HCT116 (cell line): ENCODE data around the gene FGD3. TPM values are rescaled to one million over a fixed set of nuclear protein-coding genes. Genes with fewer than 3 reads are reported as not detected.

Experiments
- ATAC-seq: fragments of 200-7000 bp; cut with Tn5 transposase; 2 replicates; pipeline ENCODE4 v1.9.1; 2020; ENCODE audit warnings: mild to moderate bottlenecking, moderate library complexity
- BruUV-seq: library from RNA; stranded (reverse); fragments of 400-500 nt; replicated peaks from 2 replicates; lab custom pipeline; 2021; lab: Mats Ljungman, UMichigan
- CTCF ChIA-PET: fragments of 300-600 bp; sonication (Branson Sonifier 250); formaldehyde crosslinking; loops from one replicate; lab custom pipeline; 2021; ENCODE audit warnings: antibody characterized with exemption; lab: Charles Lee
- POLR2A ChIA-PET: fragments of 300-600, 350-600 bp; sonication (Branson Sonifier 250); formaldehyde crosslinking; loops from one replicate; lab custom pipeline; 2021; ENCODE audit warnings: antibody characterized with exemption; lab: Charles Lee
- RAD21 ChIA-PET, 2 experiments: fragments of 300-600 bp; sonication (Branson Sonifier 250); formaldehyde crosslinking; loops; one replicate each; lab custom pipeline; 2023; ENCODE audit warnings: low total read pairs in 2 of 2; ENCODE audit not compliant: uncharacterized antibody in 2 of 2, unreplicated experiment in 2 of 2, low non-redundant PET in 1 of 2; lab: Charles Lee
- DNase-seq: peaks from one replicate; pipeline ENCODE4 v3.0.0-alpha.2; 2010; ENCODE audit warnings: low read depth, low spot score
- H2AFZ ChIP-seq: fragments of 200-600 bp; shearing (Covaris generic), sonication (generic); 2 replicates; pipeline ENCODE4 v1.6.1; 2017; ENCODE audit warnings: low read depth, mixed run types, mixed read lengths, antibody characterized with exemption, low read length; ENCODE audit not compliant: poor library complexity, severe bottlenecking
- H3K27ac ChIP-seq: 2 replicates; pipeline ENCODE4 v1.5.1; 2012; ENCODE audit warnings: low read depth, low read length
- H3K27me3 ChIP-seq: fragments of 200-600 bp; sonication (generic); 2 replicates; pipeline ENCODE4 v1.6.1; 2016; ENCODE audit warnings: mixed run types, low read length, mixed read lengths; ENCODE audit not compliant: insufficient read depth
- H3K36me3 ChIP-seq, 2 experiments: fragments of 200-500 bp in 1 of 2; fragments of 200-600 bp in 1 of 2; sonication (Bioruptor generic) in 1 of 2; sonication (generic) in 1 of 2; 2 replicates each; pipeline versions ENCODE4 v1.5.1 to v1.6.1; 2014 to 2016; ENCODE audit warnings: low read length in 2 of 2, inconsistent platforms in 1 of 2, mixed read lengths in 1 of 2, mixed run types in 1 of 2; ENCODE audit not compliant: insufficient read depth in 2 of 2, control insufficient read depth in 1 of 2
- H3K4me1 ChIP-seq, 2 experiments: fragments of 200-600 bp in 1 of 2; sonication (generic) in 1 of 2; 2 replicates each; pipeline versions ENCODE4 v1.5.1 to v1.6.1; 2012 to 2017; ENCODE audit warnings: low read length in 2 of 2, inconsistent platforms in 1 of 2, mild to moderate bottlenecking in 1 of 2, mixed read lengths in 1 of 2, mixed run types in 1 of 2, moderate library complexity in 1 of 2; ENCODE audit not compliant: insufficient read depth in 2 of 2, control insufficient read depth in 1 of 2
- H3K4me2 ChIP-seq: fragments of 200-600 bp; sonication (generic); 2 replicates; pipeline ENCODE4 v1.6.1; 2017; ENCODE audit warnings: mixed run types, low read length, mixed read lengths
- H3K4me3 ChIP-seq, 2 experiments: fragments of 200-600 bp in 1 of 2; sonication (generic) in 1 of 2; replicated peaks in 1 of 2; 2 replicates each; pipeline ENCODE4 v1.5.1; 2011 to 2016; ENCODE audit warnings: low read length in 2 of 2, control low read depth in 1 of 2, low read depth in 1 of 2, mild to moderate bottlenecking in 1 of 2, mixed read lengths in 1 of 2, mixed run types in 1 of 2
- H3K79me2 ChIP-seq: fragments of 200-600 bp; sonication (generic); 2 replicates; pipeline ENCODE4 v1.6.1; 2017; ENCODE audit warnings: mild to moderate bottlenecking, mixed run types, low read length, moderate library complexity, mixed read lengths; ENCODE audit not compliant: insufficient read depth
- H3K9ac ChIP-seq: fragments of 200-600 bp; sonication (generic); 2 replicates; pipeline ENCODE4 v1.6.1; 2016; ENCODE audit warnings: low read length, mixed read lengths
- H3K9me2 ChIP-seq: fragments of 200-600 bp; sonication (generic), shearing (Covaris generic); 2 replicates; pipeline ENCODE4 v1.6.1; 2017; ENCODE audit warnings: mixed run types, mild to moderate bottlenecking, moderate library complexity; ENCODE audit not compliant: insufficient read depth
- H3K9me3 ChIP-seq, 2 experiments: fragments of 200-500 bp in 1 of 2; fragments of 200-600 bp in 1 of 2; sonication (Bioruptor generic) in 1 of 2; sonication (generic) in 1 of 2; 2 replicates each; pipeline ENCODE4 v1.6.1; 2014 to 2017; ENCODE audit warnings: low read length in 2 of 2, mixed read lengths in 2 of 2, inconsistent platforms in 1 of 2, low read depth in 1 of 2, mild to moderate bottlenecking in 1 of 2, mixed run types in 1 of 2, moderate library complexity in 1 of 2; ENCODE audit not compliant: control insufficient read depth in 1 of 2, insufficient read depth in 1 of 2
- H4K20me1 ChIP-seq: fragments of 200-600 bp; sonication (generic), shearing (Covaris generic); 2 replicates; pipeline ENCODE4 v1.6.1; 2017; ENCODE audit warnings: mixed run types, mild to moderate bottlenecking, moderate library complexity; ENCODE audit not compliant: insufficient read depth
- CEBPB ChIP-seq: IDR thresholded peaks from 2 replicates; pipeline ENCODE4 v1.6.1; 2012; ENCODE audit warnings: low read depth
- EZH2phosphoT487 ChIP-seq: fragments of 200-600 bp; IDR thresholded peaks from 2 replicates; pipeline ENCODE4 v1.6.1; 2018; ENCODE audit warnings: antibody characterized with exemption, borderline replicate concordance
- FOSL1 ChIP-seq: IDR thresholded peaks from 2 replicates; pipeline ENCODE4 v1.6.1; 2012; ENCODE audit warnings: low read depth
- MAX ChIP-seq: IDR thresholded peaks from 2 replicates; pipeline ENCODE4 v1.6.1; 2012
- POLR2A ChIP-seq: IDR thresholded peaks from 2 replicates; pipeline ENCODE4 v1.7.0; 2011; ENCODE audit warnings: borderline replicate concordance; ENCODE audit not compliant: insufficient read depth, insufficient read length; ENCODE audit errors: extremely low read depth
- POLR2AphosphoS5 ChIP-seq: IDR thresholded peaks from 2 replicates; pipeline ENCODE4 v1.6.1; 2011; ENCODE audit warnings: mild to moderate bottlenecking, low read depth, low read length, moderate library complexity
- RAD21 ChIP-seq: IDR thresholded peaks from 2 replicates; pipeline ENCODE4 v1.6.1; 2012; ENCODE audit warnings: low read depth, mild to moderate bottlenecking
- SIN3A ChIP-seq: IDR thresholded peaks from 2 replicates; pipeline ENCODE4 v1.6.1; 2012; ENCODE audit warnings: low read depth
- SP1 ChIP-seq: IDR thresholded peaks from 2 replicates; pipeline ENCODE4 v1.6.1; 2012; ENCODE audit warnings: low read depth
- TCF7L2 ChIP-seq: IDR thresholded peaks from 2 replicates; pipeline ENCODE4 v1.7.0; 2011; ENCODE audit warnings: borderline replicate concordance, inconsistent platforms; ENCODE audit not compliant: insufficient read depth, insufficient read length; ENCODE audit errors: extremely low read depth
- YY1 ChIP-seq: IDR thresholded peaks from 2 replicates; pipeline ENCODE4 v1.6.1; 2011; ENCODE audit warnings: low read length, low read depth, moderate library complexity, mild to moderate bottlenecking; ENCODE audit not compliant: insufficient replicate concordance; ENCODE audit errors: extremely low read depth
- ZNF274 ChIP-seq: fragments of 200-500 bp; sonication (Bioruptor generic); IDR thresholded peaks from 2 replicates; pipeline ENCODE4 v1.6.1; 2014; ENCODE audit warnings: mild to moderate bottlenecking, low read depth, low read length, inconsistent platforms
- intact Hi-C: fragments of 100-400 bp; cut with micrococcal nuclease; formaldehyde crosslinking; loops from 2 replicates; pipeline ENCODE4 v1.10.0; 2022
- total RNA-seq: library from RNA; stranded (reverse); gene quantifications from one replicate; pipeline ENCODE4 v1.2.1, GENCODE V29; 2021; ENCODE audit not compliant: unreplicated experiment
- TF ChIP-seq, protein P1 (sequence below): IDR thresholded peaks from 2 replicates; pipeline ENCODE4 v1.6.1; 2011; ENCODE audit warnings: mild to moderate bottlenecking, low read length, moderate library complexity; ENCODE audit not compliant: insufficient replicate concordance; ENCODE audit errors: extremely low read depth
- TF ChIP-seq, protein P2 (sequence below): IDR thresholded peaks from 2 replicates; pipeline ENCODE4 v1.6.1; 2012

Gene FGD3
- total RNA-seq, 1 experiment from 2014 or later, result 3.3 TPM

GRCh38 chr9:92966518-92966800 lies 19.1 kb downstream of the FGD3 start (continued):
- TF ChIP-seq, protein P1, sequence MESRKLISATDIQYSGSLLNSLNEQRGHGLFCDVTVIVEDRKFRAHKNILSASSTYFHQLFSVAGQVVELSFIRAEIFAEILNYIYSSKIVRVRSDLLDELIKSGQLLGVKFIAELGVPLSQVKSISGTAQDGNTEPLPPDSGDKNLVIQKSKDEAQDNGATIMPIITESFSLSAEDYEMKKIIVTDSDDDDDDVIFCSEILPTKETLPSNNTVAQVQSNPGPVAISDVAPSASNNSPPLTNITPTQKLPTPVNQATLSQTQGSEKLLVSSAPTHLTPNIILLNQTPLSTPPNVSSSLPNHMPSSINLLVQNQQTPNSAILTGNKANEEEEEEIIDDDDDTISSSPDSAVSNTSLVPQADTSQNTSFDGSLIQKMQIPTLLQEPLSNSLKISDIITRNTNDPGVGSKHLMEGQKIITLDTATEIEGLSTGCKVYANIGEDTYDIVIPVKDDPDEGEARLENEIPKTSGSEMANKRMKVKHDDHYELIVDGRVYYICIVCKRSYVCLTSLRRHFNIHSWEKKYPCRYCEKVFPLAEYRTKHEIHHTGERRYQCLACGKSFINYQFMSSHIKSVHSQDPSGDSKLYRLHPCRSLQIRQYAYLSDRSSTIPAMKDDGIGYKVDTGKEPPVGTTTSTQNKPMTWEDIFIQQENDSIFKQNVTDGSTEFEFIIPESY, result no peak
- TF ChIP-seq POLR2AphosphoS5 (no peak), SIN3A (no peak), CEBPB (no peak)
- TF ChIP-seq, protein P2, sequence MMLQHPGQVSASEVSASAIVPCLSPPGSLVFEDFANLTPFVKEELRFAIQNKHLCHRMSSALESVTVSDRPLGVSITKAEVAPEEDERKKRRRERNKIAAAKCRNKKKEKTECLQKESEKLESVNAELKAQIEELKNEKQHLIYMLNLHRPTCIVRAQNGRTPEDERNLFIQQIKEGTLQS, result no peak
- TF ChIP-seq, all 23 proteins: peak for 0

GRCh38 chr9:92968081-92968480 lies 20.8 kb downstream of the FGD3 start:
- Histone ChIP-seq H2AFZ (no peak overlapping the region), H3K79me2 (no peaks in the 10 kb centered on the region), H3K9ac (no peak overlapping the region), H3K9me2 (no peaks in the 10 kb centered on the region), H3K4me3 (no peak overlapping the region), H3K9me3 (no peaks in the 10 kb centered on the region)
- POLR2A ChIA-PET, result no interaction called here
- ATAC-seq, result no peak
- no peak for DNase-seq
- CTCF ChIA-PET, result no interaction called here
- RAD21 ChIA-PET, result no interaction called here
- no peak for TF ChIP-seq POLR2A
- TF ChIP-seq RAD21, result no peak
- TF ChIP-seq ZNF274, result no peak
- no peak for TF ChIP-seq MAX
- TF ChIP-seq, protein P1, result no peak
- no peak for TF ChIP-seq TCF7L2
- no peak for TF ChIP-seq FOSL1
- TF ChIP-seq SP1, result no peak
- no peak for TF ChIP-seq EZH2phosphoT487
- no peak for TF ChIP-seq YY1
- TF ChIP-seq POLR2AphosphoS5, result no peak
- no peak for TF ChIP-seq CEBPB
- TF ChIP-seq, all 23 proteins: peak for 0
- intact Hi-C loops, result no loop called here
- H3K4me2 ChIP-seq, result no peak overlapping the region
- H3K4me1 ChIP-seq, result no peaks in the 10 kb centered on the region; a peak in 1 of 4 replicates
- H3K36me3 ChIP-seq, result no peaks in the 10 kb centered on the region
- no TSS peak for BruUV-seq
- no peaks in the 10 kb centered on the region for H3K27me3 ChIP-seq
- no peaks in the 10 kb centered on the region for H4K20me1 ChIP-seq
- H3K27ac ChIP-seq, result no peak overlapping the region
